Fibroblast of skin of right biceps (primary cell): ENCODE data around the gene PDCD7.

Experiments used
- DNase-seq: peaks from one replicate; pipeline ENCODE4 v3.0.0-alpha.2; 2013

PDCD7 gene

GRCh38 chr15:65069779-65070546 lies 63.6 kb downstream of the PDCD7 start:
- no peak for DNase-seq

GRCh38 chr15:65069179-65069578 lies 64.4 kb downstream of the PDCD7 start:
- DNase-seq: peak; percentile 60

GRCh38 chr15:65068403-65068788 lies 65.2 kb downstream of the PDCD7 start:
- no peak for DNase-seq

GRCh38 chr15:65067645-65068402 lies 65.8 kb downstream of the PDCD7 start, which contains the start of gene RASL12:
Gene RASL12 (minus strand): TSS chr15:65067991. CDS start chr15:65067835, 156 bp downstream.
- DNase-seq: no peak
